Fibroblast of gingiva (primary cell): ENCODE data around the gene HACD2.
"Not testable (repeated sequence)": the region's sequence is repeated elsewhere in the genome, so short reads cannot be mapped to it uniquely, and the experiment has no call there.

Experiments used
- DNase-seq: peaks from one replicate; pipeline ENCODE4 v3.0.0-alpha.2; 2011; ENCODE audit warnings: low read depth

The HACD2 gene

GRCh38 chr3:123584988-123585937, at the start of gene HACD2:
Gene HACD2 (minus strand): TSS chr3:123585053. CDS start chr3:123585027, 26 bp downstream.
- DNase-seq: peak; percentile 96

- DNase-seq: no peak
These were observed 49.5 kb upstream of the HACD2 start for GRCh38 chr3:123634149-123635051.

GRCh38 chr3:123633530-123633929, 48.7 kb upstream of the HACD2 start:
- DNase-seq: peak; percentile 86

GRCh38 chr3:123632161-123632655, 47.4 kb upstream of the HACD2 start:
- peak; percentile 80 for DNase-seq

GRCh38 chr3:123629747-123630047, 44.8 kb upstream of the HACD2 start:
- DNase-seq: no peak

GRCh38 chr3:123628996-123629746, 44.3 kb upstream of the HACD2 start:
- no peak for DNase-seq

- DNase-seq: no peak
These were observed 43.1 kb upstream of the HACD2 start for GRCh38 chr3:123627673-123628670.

- DNase-seq: no peak
These were observed 42.0 kb upstream of the HACD2 start for GRCh38 chr3:123626881-123627280.

- DNase-seq: no peak
These were observed 39.4 kb upstream of the HACD2 start for GRCh38 chr3:123624302-123624701.

GRCh38 chr3:123623346-123623880, 38.6 kb upstream of the HACD2 start:
- DNase-seq: no peak

GRCh38 chr3:123622766-123623165, 37.9 kb upstream of the HACD2 start:
- peak; percentile 15 for DNase-seq

- no peak for DNase-seq
These were observed 37.0 kb upstream of the HACD2 start for GRCh38 chr3:123621850-123622189.

GRCh38 chr3:123621186-123621849, 36.5 kb upstream of the HACD2 start:
- no peak for DNase-seq

- peak; percentile 50 for DNase-seq
These were observed 35.5 kb upstream of the HACD2 start for GRCh38 chr3:123620343-123620742.

- DNase-seq: peak; percentile 88
These were observed 34.1 kb upstream of the HACD2 start for GRCh38 chr3:123618768-123619484.

GRCh38 chr3:123618076-123618708, 33.3 kb upstream of the HACD2 start:
- no peak for DNase-seq

GRCh38 chr3:123616593-123616992, 31.7 kb upstream of the HACD2 start:
- DNase-seq: no peak

GRCh38 chr3:123613543-123613942, 28.7 kb upstream of the HACD2 start:
- DNase-seq: no peak

- not testable (repeated sequence) for DNase-seq
These were observed 26.8 kb upstream of the HACD2 start for GRCh38 chr3:123611674-123612073.
